Left renal pelvis (tissue), 4 donors: ENCODE data around the gene UXS1. TPM values are rescaled to one million over a fixed set of nuclear protein-coding genes. Genes with fewer than 3 reads are reported as not detected.
A peak's percentile ranks its signal among the peaks of the same experiment; 100 is the strongest.
"Not testable (repeated sequence)": the region's sequence is repeated elsewhere in the genome, so short reads cannot be mapped to it uniquely, and the experiment has no call there.

Experiments used
- DNase-seq, 4 donors: peaks; one replicate each; pipeline ENCODE4 v3.0.0-alpha.2; 2013; ENCODE audit warnings: low read depth in 4 of 4, low spot score in 3 of 4
- polyA plus RNA-seq, 4 donors: library from polyadenylated mRNA; unstranded; fragments of 120-200 nt; gene quantifications; one replicate each; pipeline ENCODE4 v1.2.1, GENCODE V29; 2013; ENCODE audit not compliant: insufficient read length in 4 of 4

Gene UXS1
- polyA plus RNA-seq, result 10 to 100 TPM; 68.9 to 85.8 (median 82.3) TPM

GRCh38 chr2:106193977-106194778, at the start of gene UXS1:
UXS1 (minus strand) TSS chr2:106194301; CDS start chr2:106194241, 60 bp downstream.
- DNase-seq, result peak; percentile 92 to 96 (median 94)

- DNase-seq, result not testable (repeated sequence)
These were observed 45.4 kb upstream of the UXS1 start for GRCh38 chr2:106239491-106239890.

GRCh38 chr2:106235392-106235791, 41.3 kb upstream of the UXS1 start:
- DNase-seq, result not testable (repeated sequence)

GRCh38 chr2:106233350-106233706, 39.2 kb upstream of the UXS1 start:
- DNase-seq, result no peak

GRCh38 chr2:106232638-106233349, 38.7 kb upstream of the UXS1 start:
- DNase-seq, result no peak

- DNase-seq, result peak in 1 of 4 donors; percentile 0
These were observed 29.2 kb upstream of the UXS1 start for GRCh38 chr2:106223347-106223746.

- not testable (repeated sequence) for DNase-seq
These were observed 28.0 kb upstream of the UXS1 start for GRCh38 chr2:106222057-106222456.

GRCh38 chr2:106219813-106220212, 25.7 kb upstream of the UXS1 start:
- no peak for DNase-seq

- DNase-seq, result not testable (repeated sequence)
These were observed 25.1 kb upstream of the UXS1 start for GRCh38 chr2:106219157-106219556.

- DNase-seq, result no peak
These were observed 14.8 kb upstream of the UXS1 start for GRCh38 chr2:106208874-106209273.

- DNase-seq, result no peak
These were observed 14.3 kb upstream of the UXS1 start for GRCh38 chr2:106208399-106208798.

GRCh38 chr2:106207246-106207645, 13.1 kb upstream of the UXS1 start:
- no peak for DNase-seq

- DNase-seq, result no peak
These were observed 11.4 kb upstream of the UXS1 start for GRCh38 chr2:106205488-106205887.

- not testable (repeated sequence) for DNase-seq
These were observed 10.4 kb upstream of the UXS1 start for GRCh38 chr2:106204551-106204950.

- DNase-seq, result no peak
These were observed 7.6 kb upstream of the UXS1 start for GRCh38 chr2:106201661-106202060.

GRCh38 chr2:106197878-106198277, 3.8 kb upstream of the UXS1 start:
- peak in 2 of 4 donors; percentile 22 to 49 for DNase-seq

GRCh38 chr2:106195981-106196380, 1.9 kb upstream of the UXS1 start:
- DNase-seq, result no peak

- no peak for DNase-seq
These were observed 1.4 kb upstream of the UXS1 start for GRCh38 chr2:106195456-106195855.

GRCh38 chr2:106193690-106193976, 468 bp downstream of the UXS1 start:
- peak in 1 of 4 donors; percentile 8 for DNase-seq

- peak in 3 of 4 donors; percentile 34 to 50 (median 44) for DNase-seq
These were observed 1.1 kb downstream of the UXS1 start for GRCh38 chr2:106192752-106193689.

GRCh38 chr2:106191511-106192016, 2.5 kb downstream of the UXS1 start:
- no peak for DNase-seq
